Endothelial cell of umbilical vein (primary cell): ENCODE results near the gene SLC14A1.

Experiments
- CTCF ChIP-seq, 2 donors: IDR thresholded peaks; 1 replicate in 1 of 2; 2 replicates in 1 of 2; pipeline ENCODE4 v1.5.1; 2011; ENCODE audit warnings: low read length in 2 of 2, mild to moderate bottlenecking in 2 of 2, moderate library complexity in 2 of 2, control low read depth in 1 of 2, inconsistent platforms in 1 of 2, low read depth in 1 of 2; ENCODE audit not compliant: insufficient read depth in 1 of 2; ENCODE audit errors: extremely low read depth in 1 of 2
- POLR2AphosphoS5 ChIP-seq: IDR thresholded peaks from 2 replicates; pipeline ENCODE4 v1.6.1; 2012; ENCODE audit warnings: low read depth, mild to moderate bottlenecking, control low read depth, low read length, moderate library complexity; ENCODE audit not compliant: insufficient read depth

GRCh38 chr18:45757005-45757404 lies 33.0 kb downstream of the SLC14A1 start:
- TF ChIP-seq CTCF (IDR thresholded peaks at IDR 0.05; ENCODE audit: extremely low read depth in 1 of 2, insufficient read depth in 1 of 2, low read depth in 1 of 2, low read length in 2 of 2) = no peak
- TF ChIP-seq POLR2AphosphoS5 = no peak
